ENCODE data around the gene BNIPL.

Gene BNIPL

GRCh38 chr1:151060007-151060656, 23.7 kb downstream of the BNIPL start, which contains the start of gene MLLT11:
MLLT11 (plus strand) TSS chr1:151060397; CDS start chr1:151067225, 6,828 bp downstream.
- peaks cover 47% of the 10 kb centered on the region for H3K79me2 ChIP-seq (ENCODE audit: low read length)
- peak within 1 kb of the TSS; percentile 82 for H2AFZ ChIP-seq (ENCODE audit: low read length)
- peaks cover 21% of the 10 kb centered on the region for H3F3A ChIP-seq (ENCODE audit: insufficient read depth, low read length)
- peaks cover 33% of the 10 kb centered on the region for H3K4me1 ChIP-seq (ENCODE audit: low read length)
- peak within 1 kb of the TSS; percentile 76; the same call in 1 of the 2 replicates for H3K27ac ChIP-seq (ENCODE audit: low read length)
- DNase-seq, result no peak
- H3K36me3 ChIP-seq (replicated peaks; ENCODE audit: insufficient read depth, low read length), result peaks cover 7% of the 10 kb centered on the region; the same call in 1 of the 2 replicates
- H3K4me2 ChIP-seq (ENCODE audit: low read depth, low read length), result peak within 1 kb of the TSS; percentile 96
- no peaks in the 10 kb centered on the region for H4K20me1 ChIP-seq (ENCODE audit: insufficient read depth, low read length)
- H3K27me3 ChIP-seq (replicated peaks; ENCODE audit: insufficient read depth, low read length), result no peaks in the 10 kb centered on the region
- no peak for TF ChIP-seq EZH2 (optimal IDR thresholded peaks at IDR 0.05; ENCODE audit: low read depth, low read length)
- TF ChIP-seq, protein P1, sequence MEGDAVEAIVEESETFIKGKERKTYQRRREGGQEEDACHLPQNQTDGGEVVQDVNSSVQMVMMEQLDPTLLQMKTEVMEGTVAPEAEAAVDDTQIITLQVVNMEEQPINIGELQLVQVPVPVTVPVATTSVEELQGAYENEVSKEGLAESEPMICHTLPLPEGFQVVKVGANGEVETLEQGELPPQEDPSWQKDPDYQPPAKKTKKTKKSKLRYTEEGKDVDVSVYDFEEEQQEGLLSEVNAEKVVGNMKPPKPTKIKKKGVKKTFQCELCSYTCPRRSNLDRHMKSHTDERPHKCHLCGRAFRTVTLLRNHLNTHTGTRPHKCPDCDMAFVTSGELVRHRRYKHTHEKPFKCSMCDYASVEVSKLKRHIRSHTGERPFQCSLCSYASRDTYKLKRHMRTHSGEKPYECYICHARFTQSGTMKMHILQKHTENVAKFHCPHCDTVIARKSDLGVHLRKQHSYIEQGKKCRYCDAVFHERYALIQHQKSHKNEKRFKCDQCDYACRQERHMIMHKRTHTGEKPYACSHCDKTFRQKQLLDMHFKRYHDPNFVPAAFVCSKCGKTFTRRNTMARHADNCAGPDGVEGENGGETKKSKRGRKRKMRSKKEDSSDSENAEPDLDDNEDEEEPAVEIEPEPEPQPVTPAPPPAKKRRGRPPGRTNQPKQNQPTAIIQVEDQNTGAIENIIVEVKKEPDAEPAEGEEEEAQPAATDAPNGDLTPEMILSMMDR (IDR thresholded peaks at IDR 0.05; ENCODE audit: low read length), result no peak
- TF ChIP-seq EZH2phosphoT487 (IDR thresholded peaks at IDR 0.05; ENCODE audit: low read length), result no peak
- H3K9me3 ChIP-seq (replicated peaks; ENCODE audit: insufficient read depth, low read length), result no peaks in the 10 kb centered on the region
- peak within 1 kb of the TSS; percentile 91 for H3K4me3 ChIP-seq (ENCODE audit: low read length)
- peak within 1 kb of the TSS; percentile 83 for H3K9ac ChIP-seq (ENCODE audit: low read length)
- H3K9me2 ChIP-seq (replicated peaks; ENCODE audit: insufficient read depth, low read length), result no peaks in the 10 kb centered on the region

DNA sequence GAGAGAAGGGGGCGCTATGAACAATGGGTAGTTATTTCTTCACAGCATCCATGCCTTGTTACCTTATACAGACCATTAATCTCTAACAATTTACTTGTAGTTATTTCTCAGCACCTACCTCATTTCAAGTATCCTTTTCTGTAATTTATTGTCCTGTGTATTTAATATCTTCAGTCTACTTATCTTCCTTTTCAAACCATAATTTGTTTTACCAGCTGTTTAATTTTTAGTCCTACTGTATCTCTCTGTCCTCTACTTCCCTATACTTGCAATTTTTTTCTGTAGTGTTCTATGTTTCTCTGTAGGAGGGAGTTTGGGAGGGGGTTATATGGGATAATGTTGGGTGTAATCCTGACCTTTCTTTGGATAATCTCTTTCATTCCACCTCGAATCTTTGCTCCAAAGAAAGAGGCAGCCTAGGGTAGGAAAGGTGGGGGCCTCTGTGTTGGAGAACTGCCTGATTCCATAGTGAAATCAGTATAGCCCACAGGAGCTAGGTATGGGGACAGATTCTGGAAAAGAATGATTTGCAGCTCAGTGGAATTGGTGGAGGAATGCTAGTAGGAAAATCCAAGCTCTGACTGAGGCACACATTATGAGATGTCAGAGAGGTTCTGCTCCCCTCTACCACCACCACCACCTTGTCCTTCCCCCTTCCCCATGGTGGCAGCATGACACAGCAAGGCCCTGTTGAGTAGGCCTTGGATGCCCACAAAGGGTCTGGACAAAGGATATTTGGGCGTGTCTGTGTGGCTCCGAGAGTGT, 24.5 kb downstream of the BNIPL start:
- no peaks in the 10 kb centered on the region for H4K20me1 ChIP-seq (ENCODE audit: insufficient read depth, low read length)
- H3K4me1 ChIP-seq (ENCODE audit: low read length), result peaks cover 26% of the 10 kb centered on the region
- no peak overlapping the region for H3K4me3 ChIP-seq (ENCODE audit: low read length)
- no peaks in the 10 kb centered on the region for H3K36me3 ChIP-seq (replicated peaks; ENCODE audit: insufficient read depth, low read length)
- no peaks in the 10 kb centered on the region for H3K27me3 ChIP-seq (replicated peaks; ENCODE audit: insufficient read depth, low read length)
- TF ChIP-seq EZH2 (optimal IDR thresholded peaks at IDR 0.05; ENCODE audit: low read depth, low read length), result no peak
- TF ChIP-seq, protein P1 (IDR thresholded peaks at IDR 0.05; ENCODE audit: low read length), result no peak
- TF ChIP-seq EZH2phosphoT487 (IDR thresholded peaks at IDR 0.05; ENCODE audit: low read length), result no peak
- peak overlapping the region; percentile 82; the same call in 1 of the 2 replicates for H2AFZ ChIP-seq (ENCODE audit: low read length)
- no peak overlapping the region for H3K9ac ChIP-seq (ENCODE audit: low read length)
- peaks cover 21% of the 10 kb centered on the region for H3F3A ChIP-seq (ENCODE audit: insufficient read depth, low read length)
- no peaks in the 10 kb centered on the region for H3K9me3 ChIP-seq (replicated peaks; ENCODE audit: insufficient read depth, low read length)
- no peak overlapping the region for H3K27ac ChIP-seq (ENCODE audit: low read length)
- H3K9me2 ChIP-seq (replicated peaks; ENCODE audit: insufficient read depth, low read length), result no peaks in the 10 kb centered on the region
- no peak for DNase-seq
- H3K79me2 ChIP-seq (ENCODE audit: low read length), result peaks cover 40% of the 10 kb centered on the region
- H3K4me2 ChIP-seq (ENCODE audit: low read depth, low read length), result no peak overlapping the region

- Histone ChIP-seq H2AFZ (ENCODE audit: low read length) (no peak overlapping the region), H3K4me3 (ENCODE audit: low read length) (no peak overlapping the region), H3K9ac (ENCODE audit: low read length) (no peak overlapping the region), H3K9me2 (replicated peaks; ENCODE audit: insufficient read depth, low read length) (no peaks in the 10 kb centered on the region), H3K36me3 (replicated peaks; ENCODE audit: insufficient read depth, low read length) (no peaks in the 10 kb centered on the region), H4K20me1 (ENCODE audit: insufficient read depth, low read length) (no peaks in the 10 kb centered on the region), H3K4me1 (ENCODE audit: low read length) (peaks cover 18% of the 10 kb centered on the region), H3K4me2 (ENCODE audit: low read depth, low read length) (no peak overlapping the region), H3K9me3 (replicated peaks; ENCODE audit: insufficient read depth, low read length) (no peaks in the 10 kb centered on the region), H3K27me3 (replicated peaks; ENCODE audit: insufficient read depth, low read length) (no peaks in the 10 kb centered on the region), H3K79me2 (ENCODE audit: low read length) (peaks cover 32% of the 10 kb centered on the region), H3F3A (ENCODE audit: insufficient read depth, low read length) (peaks cover 15% of the 10 kb centered on the region), H3K27ac (ENCODE audit: low read length) (no peak overlapping the region)
- TF ChIP-seq EZH2 (optimal IDR thresholded peaks at IDR 0.05; ENCODE audit: low read depth, low read length), result no peak
- no peak for TF ChIP-seq EZH2phosphoT487 (IDR thresholded peaks at IDR 0.05; ENCODE audit: low read length)
- TF ChIP-seq, protein P1 (IDR thresholded peaks at IDR 0.05; ENCODE audit: low read length), result no peak
- no peak for DNase-seq
Observed at GRCh38 chr1:151061704-151062103, 25.3 kb downstream of the BNIPL start.
